Measurements from ENCODE around the gene NPAS2. TPM values are rescaled to one million over a fixed set of nuclear protein-coding genes. Genes with fewer than 3 reads are reported as not detected.

The NPAS2 gene
- total RNA-seq, 4 donors from 2014 or later: 6.1 to 29.8 (median 24.3) TPM

DNA sequence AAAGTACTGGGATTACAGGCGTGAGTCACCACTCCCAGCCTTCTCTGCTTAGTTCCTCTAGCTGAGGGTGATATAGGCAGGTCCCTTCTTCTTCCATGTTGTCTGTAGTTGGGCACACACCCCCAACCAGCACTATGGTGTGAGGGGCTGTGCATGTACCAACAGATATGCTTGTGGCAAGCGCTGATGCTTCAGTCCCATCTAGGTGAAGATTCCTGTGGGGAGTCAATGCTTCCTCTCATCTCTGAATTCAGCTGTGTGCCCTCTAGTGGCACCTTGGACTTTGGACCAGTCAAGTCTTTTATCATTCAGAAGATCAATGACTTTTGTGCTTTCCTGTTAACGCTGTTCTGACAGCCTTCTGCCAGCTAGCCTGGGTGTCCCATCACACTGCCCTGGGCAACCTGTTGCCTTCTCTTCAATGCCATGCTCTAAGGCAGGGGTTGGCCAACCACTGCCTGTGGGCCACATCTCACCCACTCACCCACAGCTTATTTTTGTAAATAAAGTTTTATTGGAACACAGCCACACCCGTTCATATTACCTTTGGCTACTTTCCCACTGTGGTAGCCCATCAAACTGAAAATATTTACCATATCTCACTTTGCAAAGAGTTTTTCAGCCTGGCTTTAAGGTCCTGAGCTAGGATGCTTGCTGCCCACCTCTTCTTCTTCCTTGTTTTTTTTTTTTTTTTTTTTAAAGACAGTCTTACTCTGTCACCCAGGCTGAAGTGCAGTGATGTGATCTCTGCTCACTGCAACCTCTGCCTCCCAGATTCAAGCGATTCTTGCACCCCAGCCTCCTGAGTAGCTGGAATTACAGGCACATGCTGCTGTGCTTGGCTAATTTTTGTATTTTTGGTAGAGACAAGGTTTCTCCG, 51.0 kb downstream of the NPAS2 start:
- TF ChIP-seq, protein P1, sequence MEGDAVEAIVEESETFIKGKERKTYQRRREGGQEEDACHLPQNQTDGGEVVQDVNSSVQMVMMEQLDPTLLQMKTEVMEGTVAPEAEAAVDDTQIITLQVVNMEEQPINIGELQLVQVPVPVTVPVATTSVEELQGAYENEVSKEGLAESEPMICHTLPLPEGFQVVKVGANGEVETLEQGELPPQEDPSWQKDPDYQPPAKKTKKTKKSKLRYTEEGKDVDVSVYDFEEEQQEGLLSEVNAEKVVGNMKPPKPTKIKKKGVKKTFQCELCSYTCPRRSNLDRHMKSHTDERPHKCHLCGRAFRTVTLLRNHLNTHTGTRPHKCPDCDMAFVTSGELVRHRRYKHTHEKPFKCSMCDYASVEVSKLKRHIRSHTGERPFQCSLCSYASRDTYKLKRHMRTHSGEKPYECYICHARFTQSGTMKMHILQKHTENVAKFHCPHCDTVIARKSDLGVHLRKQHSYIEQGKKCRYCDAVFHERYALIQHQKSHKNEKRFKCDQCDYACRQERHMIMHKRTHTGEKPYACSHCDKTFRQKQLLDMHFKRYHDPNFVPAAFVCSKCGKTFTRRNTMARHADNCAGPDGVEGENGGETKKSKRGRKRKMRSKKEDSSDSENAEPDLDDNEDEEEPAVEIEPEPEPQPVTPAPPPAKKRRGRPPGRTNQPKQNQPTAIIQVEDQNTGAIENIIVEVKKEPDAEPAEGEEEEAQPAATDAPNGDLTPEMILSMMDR (IDR thresholded peaks at IDR 0.05): no peak
- ATAC-seq (ENCODE audit: low FRiP score) (no peak), DNase-seq (ENCODE audit: low spot score) (no peak)

DNA sequence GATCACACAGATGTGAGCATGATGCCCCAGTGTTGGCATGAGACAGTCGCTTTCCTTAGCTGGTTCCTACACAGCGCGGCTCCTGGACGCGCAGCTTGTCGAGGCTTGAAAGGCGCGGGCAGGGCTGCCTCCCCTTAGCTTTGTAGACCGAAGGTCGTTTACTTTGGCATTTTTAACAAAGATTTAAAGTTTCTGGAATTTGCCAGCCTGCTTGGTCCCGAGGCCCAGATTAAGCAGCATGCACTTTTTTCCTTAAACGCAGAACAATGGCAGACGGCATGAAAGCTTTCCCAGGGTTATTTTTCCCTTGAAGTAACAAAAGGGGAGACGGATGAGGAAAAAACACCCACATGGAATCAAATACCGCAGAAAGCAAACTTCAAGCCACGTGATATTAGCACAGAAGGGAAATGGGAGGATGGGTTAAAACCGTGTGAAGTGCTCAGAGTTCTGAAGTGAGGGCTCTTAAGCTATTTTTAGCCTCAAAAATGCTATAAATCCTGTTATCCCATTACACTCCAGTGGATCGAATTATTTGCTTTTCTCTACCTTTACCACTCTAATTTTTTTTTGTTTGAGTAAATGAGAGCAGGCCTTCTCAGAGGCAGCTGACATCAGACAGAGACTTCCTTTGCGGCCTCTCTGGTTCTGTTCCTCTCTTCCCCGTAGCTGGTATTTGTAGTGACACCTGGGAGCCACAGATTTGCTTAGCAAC, 55.7 kb downstream of the NPAS2 start:
- ATAC-seq (ENCODE audit: low FRiP score): no peak
- TF ChIP-seq, protein P1 (IDR thresholded peaks at IDR 0.05): no peak
- no peak for DNase-seq (ENCODE audit: low spot score)

DNA sequence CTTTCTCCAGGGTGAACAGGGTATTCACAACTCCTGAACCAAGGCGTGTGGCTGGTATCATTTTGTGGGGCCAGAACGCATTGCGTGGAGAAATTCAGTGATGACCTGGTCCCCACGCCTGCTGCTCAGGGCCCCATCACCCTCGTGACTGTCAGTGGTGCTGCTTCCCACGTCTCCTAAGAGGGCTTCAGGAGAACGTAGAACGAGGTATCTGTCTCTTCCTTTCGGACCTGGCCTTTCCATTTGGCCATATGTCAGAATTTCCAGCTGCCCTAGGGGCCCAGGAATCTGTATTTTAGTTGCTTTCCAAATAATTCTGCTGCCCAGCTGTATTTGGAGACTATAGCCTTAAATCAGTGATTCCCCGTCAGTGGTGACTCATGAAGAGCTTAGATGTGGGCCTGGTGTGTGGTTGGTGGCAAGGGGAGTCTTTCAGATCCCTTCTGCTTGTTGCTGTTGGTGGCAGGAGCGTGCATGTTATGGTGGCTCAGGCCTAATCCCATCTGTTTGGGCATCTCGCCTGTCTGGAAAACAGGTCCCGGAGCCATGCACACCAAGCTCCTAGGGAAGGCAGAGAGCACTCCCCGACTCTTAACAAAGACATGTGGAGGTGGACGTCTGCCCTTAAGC, 56.4 kb downstream of the NPAS2 start:
- TF ChIP-seq, protein P1 (IDR thresholded peaks at IDR 0.05): no peak
- ATAC-seq (ENCODE audit: low FRiP score) (no peak), DNase-seq (ENCODE audit: low spot score) (no peak)

DNA sequence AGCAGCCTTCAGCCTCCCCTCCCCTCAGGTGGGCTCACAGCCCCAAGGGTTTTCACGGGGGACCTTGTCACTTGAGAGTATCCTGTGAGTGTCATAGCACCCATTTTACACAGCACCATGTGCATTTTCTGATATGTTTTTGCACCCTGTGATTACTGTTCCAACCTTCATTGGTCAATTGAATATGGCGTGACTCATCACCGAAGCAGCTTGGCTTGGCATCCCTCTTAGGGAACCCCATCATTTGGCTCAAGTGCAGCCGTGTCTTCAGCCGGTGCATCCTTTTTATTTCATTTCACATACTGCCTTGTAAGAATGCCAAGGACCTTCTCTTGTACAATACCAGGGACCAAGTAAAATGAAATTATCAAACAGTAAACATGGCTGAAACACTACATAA, 57.6 kb downstream of the NPAS2 start:
- DNase-seq (ENCODE audit: low spot score) (no peak), ATAC-seq (ENCODE audit: low FRiP score) (peak; percentile 44)
- TF ChIP-seq, protein P1 (IDR thresholded peaks at IDR 0.05): no peak

DNA sequence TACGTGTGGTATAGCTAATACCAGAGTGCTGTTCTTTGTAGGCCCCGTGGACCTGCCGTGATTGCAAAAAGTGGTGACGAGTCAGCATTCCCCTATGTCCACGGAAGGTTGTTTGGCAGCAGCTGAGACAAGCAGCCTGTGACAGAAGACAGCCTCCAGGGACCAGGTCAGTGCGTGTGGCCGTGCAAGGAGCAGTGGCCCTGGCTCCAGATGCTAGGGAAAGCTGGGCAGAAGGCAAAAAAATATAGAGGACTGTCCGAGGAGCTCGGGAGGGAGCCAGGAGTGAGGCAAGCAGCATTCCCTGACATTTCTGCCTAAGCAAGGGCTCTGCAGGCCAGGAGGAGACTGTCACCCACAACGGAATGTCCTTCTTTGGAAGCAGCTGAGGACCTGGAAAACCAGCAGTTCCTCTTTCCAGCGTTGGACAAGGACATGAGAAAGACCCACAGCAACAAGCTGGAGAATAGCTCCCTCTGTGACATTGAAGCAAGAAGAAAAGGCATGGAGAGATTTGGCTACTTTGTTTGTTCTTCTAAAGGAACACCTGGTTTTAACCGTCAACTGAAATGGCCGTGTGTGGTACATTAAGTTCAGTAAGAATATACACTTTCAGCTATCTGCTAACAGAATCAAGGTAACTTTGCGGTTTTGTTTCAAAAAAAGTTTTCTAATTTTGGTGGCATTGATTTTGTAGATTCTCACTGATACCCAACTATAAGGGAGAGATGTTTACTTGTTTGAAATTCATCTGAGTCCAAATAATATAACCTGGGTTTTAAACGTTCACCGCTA, 58.3 kb downstream of the NPAS2 start:
- TF ChIP-seq, protein P1 (IDR thresholded peaks at IDR 0.05): no peak
- ATAC-seq (ENCODE audit: low FRiP score): peak; percentile 10

DNA sequence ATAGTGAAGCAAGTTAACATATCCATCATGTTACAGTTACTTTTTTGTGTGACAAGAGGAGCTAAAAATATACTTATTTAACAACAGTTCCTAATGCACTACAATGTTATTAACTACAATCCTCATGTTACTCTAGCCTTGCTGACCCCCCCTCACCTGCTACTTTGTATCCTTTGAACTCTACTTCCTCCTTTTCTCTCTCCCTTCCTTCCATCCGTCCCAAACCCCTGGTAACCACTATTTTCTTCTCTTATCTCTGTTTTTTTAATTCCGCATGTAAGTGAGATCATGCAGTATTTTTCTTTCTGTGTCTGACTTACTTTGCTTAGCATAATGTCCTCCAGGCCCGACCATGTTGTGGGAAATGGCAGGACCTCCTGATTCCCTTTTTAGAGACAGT, 59.4 kb downstream of the NPAS2 start:
- ATAC-seq (ENCODE audit: low FRiP score) (no peak), DNase-seq (ENCODE audit: low spot score) (no peak)
- TF ChIP-seq, protein P1 (IDR thresholded peaks at IDR 0.05): no peak

More for the DNA sequence above, 58.3 kb downstream of the NPAS2 start:
- DNase-seq (ENCODE audit: low spot score): no peak

All from omental fat pad (tissue), 4 donors.